ENCODE measurements around the gene UQCR11. TPM values are rescaled to one million over a fixed set of nuclear protein-coding genes. Genes with fewer than 3 reads are reported as not detected.

The UQCR11 gene
- total RNA-seq, 3 donors from 2014 or later (not counting 1 experiment from before 2014, with no cell fraction given), result 91.2 to 142 (median 99.1) TPM

DNA sequence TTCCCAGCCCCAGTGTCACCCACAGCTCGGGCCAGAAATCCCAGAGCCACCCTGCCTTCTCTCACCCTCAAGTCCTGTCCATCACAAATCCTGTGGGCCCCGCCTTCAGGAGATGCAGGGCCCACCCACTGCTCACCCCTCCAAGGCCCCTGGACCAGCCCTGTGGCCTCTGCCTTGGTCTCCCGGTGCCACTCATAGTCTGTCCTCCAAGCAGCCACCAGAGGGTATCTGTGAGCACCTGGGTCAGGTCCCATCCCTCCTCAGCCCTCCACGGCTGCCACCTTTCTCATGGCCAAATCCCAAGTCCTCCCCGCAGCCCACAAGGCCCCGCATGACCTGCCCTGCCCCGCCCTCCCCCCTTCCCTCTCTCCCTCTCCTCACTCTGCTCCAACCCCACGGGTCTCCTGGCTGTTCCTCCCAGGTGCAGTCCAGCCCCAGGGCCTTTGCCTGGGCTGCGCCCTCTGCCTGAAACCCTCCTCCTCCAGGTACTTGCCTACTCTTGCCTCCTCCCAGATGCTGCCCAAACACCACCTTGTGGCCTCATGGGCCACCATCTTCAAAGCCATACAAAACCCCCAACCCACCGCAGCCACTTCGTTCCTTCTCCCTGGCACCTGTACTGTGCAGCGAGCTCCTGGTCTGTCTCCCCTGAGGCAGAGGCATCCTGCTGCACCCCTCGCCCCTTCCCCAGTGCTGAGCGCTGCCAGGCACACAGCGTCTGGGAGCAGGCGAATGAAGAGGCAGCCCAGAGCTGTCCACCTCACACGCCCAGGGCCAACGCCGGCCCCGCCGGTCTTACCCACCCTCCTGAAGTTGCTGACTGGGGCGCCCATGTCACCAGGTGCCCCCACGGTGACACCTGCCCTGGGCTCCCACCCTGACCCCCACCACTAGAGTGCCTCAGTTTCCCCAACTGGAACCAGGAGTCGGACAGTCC is 13.2 kb upstream of the UQCR11 start:
- peak in 1 of 2 donors; percentile 49 for DNase-seq
- no peaks in the 10 kb centered on the region for H3K27me3 ChIP-seq (ENCODE audit: control insufficient read depth, insufficient read depth, low read length)
- no peaks in the 10 kb centered on the region for H3K36me3 Mint-ChIP-seq
- intact Hi-C loops (cut with micrococcal nuclease), result no loop called here
- no peak overlapping the region for H3K4me3 ChIP-seq (ENCODE audit: low read length)
- whole genome bisulfite sequencing (ENCODE audit: insufficient coverage), result 93% methylated on average over 24 of the region's 24 CpGs
- H3K9me3 ChIP-seq (ENCODE audit: control insufficient read depth, insufficient read depth, low read length), result no peaks in the 10 kb centered on the region
- TF ChIP-seq, protein P1, sequence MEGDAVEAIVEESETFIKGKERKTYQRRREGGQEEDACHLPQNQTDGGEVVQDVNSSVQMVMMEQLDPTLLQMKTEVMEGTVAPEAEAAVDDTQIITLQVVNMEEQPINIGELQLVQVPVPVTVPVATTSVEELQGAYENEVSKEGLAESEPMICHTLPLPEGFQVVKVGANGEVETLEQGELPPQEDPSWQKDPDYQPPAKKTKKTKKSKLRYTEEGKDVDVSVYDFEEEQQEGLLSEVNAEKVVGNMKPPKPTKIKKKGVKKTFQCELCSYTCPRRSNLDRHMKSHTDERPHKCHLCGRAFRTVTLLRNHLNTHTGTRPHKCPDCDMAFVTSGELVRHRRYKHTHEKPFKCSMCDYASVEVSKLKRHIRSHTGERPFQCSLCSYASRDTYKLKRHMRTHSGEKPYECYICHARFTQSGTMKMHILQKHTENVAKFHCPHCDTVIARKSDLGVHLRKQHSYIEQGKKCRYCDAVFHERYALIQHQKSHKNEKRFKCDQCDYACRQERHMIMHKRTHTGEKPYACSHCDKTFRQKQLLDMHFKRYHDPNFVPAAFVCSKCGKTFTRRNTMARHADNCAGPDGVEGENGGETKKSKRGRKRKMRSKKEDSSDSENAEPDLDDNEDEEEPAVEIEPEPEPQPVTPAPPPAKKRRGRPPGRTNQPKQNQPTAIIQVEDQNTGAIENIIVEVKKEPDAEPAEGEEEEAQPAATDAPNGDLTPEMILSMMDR (IDR thresholded peaks at IDR 0.05), result no peak
- no peak overlapping the region for H3K27ac ChIP-seq (ENCODE audit: low read length)
- no peak overlapping the region for H3K4me3 Mint-ChIP-seq
- H3K36me3 ChIP-seq (ENCODE audit: control insufficient read depth, insufficient read depth, low read length), result peaks cover 35% of the 10 kb centered on the region
- H3K27me3 Mint-ChIP-seq (ENCODE audit: low read depth in 2 of 2), result no peaks in the 10 kb centered on the region
- no peaks in the 10 kb centered on the region for H3K4me1 ChIP-seq (ENCODE audit: control insufficient read depth, insufficient read depth, low read length)
- peaks cover 0 to 7% of the 10 kb centered on the region in 2 donors for H3K4me1 Mint-ChIP-seq
- peak overlapping the region in 1 of 2 donors; percentile 79 for H3K27ac Mint-ChIP-seq
- peak in 2 of 3 donors; percentile 44 to 56 for ATAC-seq
- no peaks in the 10 kb centered on the region for H3K9me3 Mint-ChIP-seq

DNA sequence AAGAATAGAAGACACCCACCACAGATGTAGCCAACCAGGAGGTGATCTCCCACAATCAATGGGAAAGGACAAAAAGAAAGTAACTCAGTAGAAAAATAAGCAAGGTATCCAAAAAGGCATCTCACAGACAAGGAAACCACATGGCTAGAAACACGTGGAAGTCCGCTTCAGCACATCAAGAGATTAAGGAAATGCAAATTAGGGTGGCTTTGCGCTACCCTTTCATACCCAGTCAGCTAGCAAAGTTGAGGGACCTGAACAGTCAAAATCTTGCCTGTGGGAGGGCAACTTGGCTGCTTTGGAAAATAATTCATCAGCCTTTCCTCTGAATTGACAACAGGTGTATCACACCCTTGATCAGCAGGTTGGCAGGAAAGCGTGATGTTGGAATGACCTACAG is 11.6 kb upstream of the UQCR11 start:
- Mint-ChIP-seq H3K27me3 (ENCODE audit: low read depth in 2 of 2) (no peaks in the 10 kb centered on the region), H3K4me3 (no peak overlapping the region), H3K4me1 (peaks cover 0 to 7% of the 10 kb centered on the region in 2 donors), H3K36me3 (no peaks in the 10 kb centered on the region), H3K9me3 (no peaks in the 10 kb centered on the region), H3K27ac (peak overlapping the region; percentile 7 to 28)
- ATAC-seq, result no peak
- 52% methylated on average over 4 of the region's 4 CpGs for WGBS (ENCODE audit: insufficient coverage)
- Histone ChIP-seq H3K4me1 (ENCODE audit: control insufficient read depth, insufficient read depth, low read length) (no peaks in the 10 kb centered on the region), H3K27ac (ENCODE audit: low read length) (no peak overlapping the region), H3K4me3 (ENCODE audit: low read length) (no peak overlapping the region), H3K36me3 (ENCODE audit: control insufficient read depth, insufficient read depth, low read length) (peaks cover 49% of the 10 kb centered on the region), H3K9me3 (ENCODE audit: control insufficient read depth, insufficient read depth, low read length) (no peaks in the 10 kb centered on the region), H3K27me3 (ENCODE audit: control insufficient read depth, insufficient read depth, low read length) (no peaks in the 10 kb centered on the region)
- DNase-seq, result no peak
- intact Hi-C loops (cut with micrococcal nuclease), result no loop called here
- TF ChIP-seq, protein P1 (IDR thresholded peaks at IDR 0.05), result no peak

DNA sequence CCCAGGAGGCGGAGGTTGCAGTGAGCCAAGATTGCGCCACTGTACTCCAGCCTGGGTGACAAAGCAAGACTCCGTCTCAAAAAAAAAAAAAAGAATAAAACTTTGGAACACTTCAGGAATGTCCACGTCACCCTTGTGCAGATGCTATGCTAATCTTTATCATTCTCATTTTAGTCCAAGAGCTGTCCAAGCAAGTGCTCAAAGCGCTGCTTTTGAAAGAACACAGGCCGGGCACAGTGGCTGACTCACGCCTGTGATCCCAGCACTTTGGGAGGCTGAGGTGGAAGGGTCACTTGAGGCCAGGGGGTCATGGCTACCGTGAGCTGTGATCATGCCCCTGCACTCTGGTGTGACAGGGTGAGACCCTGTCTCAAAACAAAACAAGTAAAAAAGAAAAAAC is 11.1 kb upstream of the UQCR11 start:
- no peak overlapping the region for H3K27ac ChIP-seq (ENCODE audit: low read length)
- 90% methylated on average over 8 of the region's 8 CpGs for WGBS (ENCODE audit: insufficient coverage)
- H3K27ac Mint-ChIP-seq, result peak overlapping the region in 1 of 2 donors; percentile 7

More for the DNA sequence above, 11.1 kb upstream of the UQCR11 start:
- Histone ChIP-seq H3K27me3 (ENCODE audit: control insufficient read depth, insufficient read depth, low read length) (no peaks in the 10 kb centered on the region), H3K4me3 (ENCODE audit: low read length) (no peak overlapping the region), H3K36me3 (ENCODE audit: control insufficient read depth, insufficient read depth, low read length) (peaks cover 51% of the 10 kb centered on the region), H3K4me1 (ENCODE audit: control insufficient read depth, insufficient read depth, low read length) (no peaks in the 10 kb centered on the region), H3K9me3 (ENCODE audit: control insufficient read depth, insufficient read depth, low read length) (no peaks in the 10 kb centered on the region)
- no peak overlapping the region for H3K4me3 Mint-ChIP-seq
- no peaks in the 10 kb centered on the region for H3K36me3 Mint-ChIP-seq
- H3K27me3 Mint-ChIP-seq (ENCODE audit: low read depth in 2 of 2), result no peaks in the 10 kb centered on the region
- no peak for DNase-seq
- peaks cover 0 to 7% of the 10 kb centered on the region in 2 donors for H3K4me1 Mint-ChIP-seq
- H3K9me3 Mint-ChIP-seq, result no peaks in the 10 kb centered on the region
- intact Hi-C loops (cut with micrococcal nuclease), result no loop called here
- TF ChIP-seq, protein P1 (IDR thresholded peaks at IDR 0.05), result no peak
- no peak for ATAC-seq

All from natural killer cell (primary cell).